Small intestine (tissue), 7 donors: ENCODE results near the gene TCF15. TPM values are rescaled to one million over a fixed set of nuclear protein-coding genes. Genes with fewer than 3 reads are reported as not detected.

Experiments used
- DNase-seq, 2 donors: peaks; one replicate each; pipeline versions ENCODE4 v3.0.0 to v3.0.0-alpha.2; 2013
- FAIRE-seq: peaks from 2 replicates; lab custom pipeline; 2012; peaks lifted over from hg19 to GRCh38; lab: Jason Lieb, UNC
- H3K27ac ChIP-seq, 3 donors: one replicate each; pipeline ENCODE4 v1.5.1; 2013; ENCODE audit warnings: low read length in 2 of 3, mild to moderate bottlenecking in 2 of 3, control low read depth in 1 of 3, inconsistent platforms in 1 of 3, low read depth in 1 of 3, moderate library complexity in 1 of 3
- H3K27me3 ChIP-seq, 3 donors: one replicate each; pipeline ENCODE4 v1.6.1; 2013; ENCODE audit warnings: low read length in 3 of 3, inconsistent platforms in 1 of 3; ENCODE audit not compliant: control insufficient read depth in 3 of 3, insufficient read depth in 3 of 3
- H3K36me3 ChIP-seq, 3 donors: one replicate each; pipeline ENCODE4 v1.6.1; 2013; ENCODE audit warnings: low read length in 3 of 3, inconsistent platforms in 1 of 3, low read depth in 1 of 3, mild to moderate bottlenecking in 1 of 3, moderate library complexity in 1 of 3; ENCODE audit not compliant: control insufficient read depth in 3 of 3, insufficient read depth in 2 of 3
- H3K4me1 ChIP-seq, 3 donors: one replicate each; pipeline ENCODE4 v1.6.1; 2013; ENCODE audit warnings: low read length in 2 of 3, inconsistent platforms in 1 of 3, low read depth in 1 of 3, mild to moderate bottlenecking in 1 of 3, moderate library complexity in 1 of 3; ENCODE audit not compliant: control insufficient read depth in 3 of 3, insufficient read depth in 2 of 3
- H3K4me3 ChIP-seq, 3 donors: one replicate each; pipeline ENCODE4 v1.5.1; 2013; ENCODE audit warnings: low read length in 3 of 3, control low read depth in 1 of 3, inconsistent platforms in 1 of 3, low read depth in 1 of 3, mild to moderate bottlenecking in 1 of 3, moderate library complexity in 1 of 3
- H3K9me3 ChIP-seq, 2 donors: one replicate each; pipeline ENCODE4 v1.6.1; 2013; ENCODE audit warnings: low read depth in 1 of 2, low read length in 1 of 2; ENCODE audit not compliant: control insufficient read depth in 2 of 2, insufficient read depth in 1 of 2
- WGBS, 3 donors: extraction: QIAGEN DNeasy Blood & Tissue Kit; methylation state at CpG; one replicate each; pipeline ENCODE4 v1.1.7; 2013; 5-methylcytosine and 5-hydroxymethylcytosine counted together
- polyA plus RNA-seq, 4 donors: library from polyadenylated mRNA; stranded (reverse) in 3 of 4; unstranded in 1 of 4; fragments of 200-250 nt in 3 of 4; fragments of 120-200 nt in 1 of 4; gene quantifications; one replicate each; pipeline versions ENCODE4 v1.2.1 to v1.2.3, GENCODE V29; 2013
- donor health status: healthy with polysubstance abuse.
- donor health status: control.
- donor health status: control.
- donor health status: Bipolar disorder and iron deficiency.
- donor health status: healthy.

Gene TCF15
- polyA plus RNA-seq, 4 donors: 0.21 to 0.37 TPM; not detected in 2

DNA sequence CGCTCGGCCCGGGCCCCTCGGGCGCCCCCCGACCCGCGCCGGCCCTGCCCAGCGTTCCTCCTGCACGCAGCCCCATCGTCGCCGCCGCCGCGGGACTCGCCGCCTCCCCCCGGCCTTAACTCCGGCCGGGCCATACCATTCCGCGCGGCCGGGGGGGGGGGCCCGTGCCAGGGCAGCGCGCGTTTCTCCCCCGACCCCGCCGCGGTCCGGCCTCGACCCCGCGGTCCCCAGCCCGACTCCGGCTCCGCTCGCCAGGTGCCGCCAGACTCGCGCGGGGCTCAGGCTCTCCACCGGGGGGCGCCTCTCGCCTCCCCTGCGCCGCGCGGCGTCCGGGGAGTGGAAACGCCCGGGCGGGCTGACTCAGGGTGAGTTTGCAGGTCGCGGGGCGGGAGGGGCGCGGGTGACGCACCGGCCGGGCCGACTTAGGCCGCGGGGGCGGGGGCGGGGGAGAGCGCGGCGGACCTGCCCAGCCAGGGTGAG, 43.0 kb upstream of the TCF15 start, which contains the start of gene SRXN1:
Gene SRXN1, minus strand, starts transcription at position 91 of the 480 bp plus-strand sequence. Its CDS starts 15 bp downstream, at position 76.
- Histone ChIP-seq H3K4me3 (peak within 1 kb of the TSS; percentile 60 to 72 (median 72)), H3K27me3 (peaks cover 0 to 13% (median 0%) of the 10 kb centered on the region in 3 donors), H3K4me1 (peaks cover 0 to 16% (median 0%) of the 10 kb centered on the region in 3 donors), H3K9me3 (no peaks in the 10 kb centered on the region), H3K36me3 (peaks cover 6 to 20% (median 6%) of the 10 kb centered on the region in 3 donors), H3K27ac (peak within 1 kb of the TSS; percentile 75 to 80 (median 79))
- WGBS, 3 donors: 1% methylated on average over 28 to 74 of the region's 74 CpGs
- DNase-seq: peak; percentile 87 to 94
- no peak for FAIRE-seq

DNA sequence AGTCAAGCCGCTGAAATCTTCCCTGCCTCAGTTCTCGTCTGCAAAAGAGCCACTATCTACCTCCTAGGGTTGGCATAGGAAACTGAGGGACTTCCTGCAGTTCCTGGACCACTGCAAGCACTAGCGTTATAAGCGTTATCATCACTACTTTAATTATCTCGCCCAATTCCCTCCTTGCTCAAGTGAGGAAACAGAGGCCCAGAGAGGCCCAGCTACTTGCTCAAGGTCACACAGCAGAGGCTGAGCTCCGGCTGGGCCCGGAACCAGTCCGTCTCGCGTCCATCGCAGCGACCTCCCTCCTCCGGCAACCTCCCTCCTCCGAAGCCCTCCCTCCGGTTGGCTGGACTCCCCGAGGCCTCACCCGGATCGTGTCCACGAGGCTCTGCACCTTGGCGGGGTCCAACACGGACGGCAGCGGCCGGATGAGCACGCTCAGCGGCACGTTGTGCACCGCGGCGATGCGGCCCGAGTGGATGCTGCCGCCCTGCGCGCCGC, 42.6 kb upstream of the TCF15 start:
- no peaks in the 10 kb centered on the region for H3K9me3 ChIP-seq
- peak overlapping the region; percentile 75 to 80 (median 79) for H3K27ac ChIP-seq
- no peak for DNase-seq
- H3K4me1 ChIP-seq: peaks cover 0 to 16% (median 0%) of the 10 kb centered on the region in 3 donors
- 2 to 3% (median 3%) methylated on average over 27 to 36 of the region's 36 CpGs for WGBS, 3 donors
- peaks cover 10 to 25% (median 10%) of the 10 kb centered on the region in 3 donors for H3K36me3 ChIP-seq
- peaks cover 0 to 11% (median 0%) of the 10 kb centered on the region in 3 donors for H3K27me3 ChIP-seq
- peak overlapping the region; percentile 60 to 72 (median 72) for H3K4me3 ChIP-seq
- FAIRE-seq: no peak

DNA sequence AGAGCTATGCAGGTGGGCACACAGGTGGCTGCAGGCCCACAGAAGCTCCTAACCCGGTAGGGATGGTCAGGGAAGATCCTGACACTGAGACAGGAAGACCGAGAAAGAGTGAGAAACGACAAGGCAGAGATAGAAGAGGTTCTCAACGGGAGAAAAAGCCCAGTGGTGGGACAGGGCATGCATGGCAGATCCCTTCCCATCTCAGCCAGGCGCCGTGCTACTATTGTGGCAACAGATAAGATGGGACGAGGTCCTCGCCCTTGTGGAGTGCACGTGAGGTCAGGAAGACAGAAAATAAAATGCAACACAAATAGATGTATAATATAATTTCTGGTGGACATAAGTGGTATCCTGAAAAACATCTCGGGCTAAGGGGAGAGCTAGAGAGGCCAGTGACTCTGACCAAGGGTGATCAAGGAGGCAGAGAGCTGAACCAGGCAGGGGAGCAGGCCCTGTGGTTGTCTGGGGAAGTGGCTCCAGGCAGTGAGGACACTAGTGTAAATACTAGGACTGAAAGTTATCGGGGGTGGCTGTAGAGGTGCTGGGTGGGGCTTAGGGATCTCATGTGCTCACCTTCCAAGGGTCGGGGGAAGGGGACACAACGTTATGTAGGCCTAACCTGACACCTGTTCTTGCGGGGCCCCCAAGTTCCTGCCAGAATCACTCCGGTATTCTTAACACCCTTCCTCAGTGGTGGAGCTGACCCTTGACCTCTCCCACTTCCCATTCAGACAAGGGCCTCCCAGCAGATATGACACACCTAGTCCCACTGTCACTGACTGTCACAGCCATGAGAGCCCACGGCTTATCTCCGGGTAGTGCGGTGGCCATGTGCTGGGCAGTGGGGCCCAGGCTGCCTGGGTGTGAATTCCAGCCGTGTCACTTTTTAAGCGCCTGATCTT, 41.9 kb upstream of the TCF15 start:
- Histone ChIP-seq H3K27me3 (peaks cover 0 to 7% (median 0%) of the 10 kb centered on the region in 3 donors), H3K9me3 (no peaks in the 10 kb centered on the region), H3K4me3 (peak overlapping the region; percentile 60 to 72 (median 72)), H3K36me3 (peaks cover 10 to 30% (median 16%) of the 10 kb centered on the region in 3 donors), H3K4me1 (peaks cover 0 to 16% (median 0%) of the 10 kb centered on the region in 3 donors), H3K27ac (peak overlapping the region; percentile 75 to 80 (median 79))
- DNase-seq (peak; percentile 59 to 75), FAIRE-seq (no peak)
- WGBS, 3 donors: 30 to 53% (median 41%) methylated on average over 19 to 20 of the region's 20 CpGs

DNA sequence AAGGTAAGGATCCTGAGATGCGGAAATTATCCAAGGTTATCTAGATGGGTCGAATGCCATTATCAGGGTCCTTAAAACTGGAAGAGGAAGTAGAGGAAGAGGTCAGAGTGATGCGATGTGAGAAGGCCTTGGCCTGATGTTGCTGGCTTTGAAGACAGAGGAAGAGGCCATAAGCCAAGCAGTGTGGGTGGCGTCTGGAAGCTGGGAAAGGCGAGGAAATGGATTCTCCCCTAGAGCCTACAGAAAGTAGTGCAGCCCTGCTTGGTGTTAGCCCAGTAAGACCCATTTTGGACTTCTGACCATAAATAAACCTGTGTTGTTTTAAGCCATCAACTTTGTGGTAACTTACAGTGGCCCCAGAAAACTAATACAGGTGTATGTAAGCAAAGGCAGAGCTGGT, 40.8 kb upstream of the TCF15 start:
- WGBS, 3 donors: 75 to 81% (median 80%) methylated on average over 5 of the region's 5 CpGs
- peaks cover 0 to 16% (median 0%) of the 10 kb centered on the region in 3 donors for H3K4me1 ChIP-seq
- FAIRE-seq (no peak), DNase-seq (no peak)
- H3K36me3 ChIP-seq: peaks cover 10 to 32% (median 16%) of the 10 kb centered on the region in 3 donors
- H3K9me3 ChIP-seq: no peaks in the 10 kb centered on the region
- H3K27me3 ChIP-seq: no peaks in the 10 kb centered on the region
- no peak overlapping the region for H3K4me3 ChIP-seq
- no peak overlapping the region for H3K27ac ChIP-seq

DNA sequence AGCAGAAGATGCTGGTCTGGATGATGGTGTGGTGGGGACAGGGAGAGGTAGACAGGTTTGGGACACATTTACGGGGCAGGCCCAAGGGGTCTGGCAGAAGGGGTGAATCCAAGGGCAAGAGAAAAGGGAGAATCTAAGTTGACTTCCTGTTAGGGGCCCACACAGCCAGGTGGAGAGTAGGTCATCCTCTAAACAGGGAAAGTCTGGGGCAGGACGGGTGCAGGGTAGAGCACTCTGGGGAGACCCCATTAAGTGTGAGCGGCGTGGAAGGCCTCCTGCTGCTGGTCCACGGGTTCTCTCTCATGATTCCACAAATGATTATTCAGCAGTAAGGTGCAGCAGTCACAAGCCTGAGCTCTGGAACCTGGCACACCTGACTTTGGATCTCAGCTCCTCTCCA, 40.2 kb upstream of the TCF15 start:
- Histone ChIP-seq H3K27ac (no peak overlapping the region), H3K4me1 (peaks cover 0 to 16% (median 0%) of the 10 kb centered on the region in 3 donors), H3K36me3 (peaks cover 10 to 32% (median 16%) of the 10 kb centered on the region in 3 donors), H3K27me3 (no peaks in the 10 kb centered on the region), H3K4me3 (no peak overlapping the region), H3K9me3 (no peaks in the 10 kb centered on the region)
- FAIRE-seq (no peak), DNase-seq (no peak)
- 94 to 97% (median 94%) methylated on average over 5 of the region's 5 CpGs for WGBS, 3 donors

GRCh38 chr20:647479-648019, 37.4 kb upstream of the TCF15 start:
- DNase-seq (no peak), FAIRE-seq (no peak)
- Histone ChIP-seq H3K4me1 (peaks cover 0 to 10% (median 1%) of the 10 kb centered on the region in 3 donors), H3K9me3 (no peaks in the 10 kb centered on the region), H3K27ac (no peak overlapping the region), H3K27me3 (peaks cover 0 to 3% (median 0%) of the 10 kb centered on the region in 3 donors), H3K4me3 (no peak overlapping the region), H3K36me3 (peaks cover 10 to 32% (median 16%) of the 10 kb centered on the region in 3 donors)
- WGBS, 3 donors: 91 to 95% (median 92%) methylated on average over 2 of the region's 2 CpGs

- DNase-seq (no peak), FAIRE-seq (no peak)
- no peaks in the 10 kb centered on the region for H3K9me3 ChIP-seq
- peaks cover 0 to 3% (median 3%) of the 10 kb centered on the region in 3 donors for H3K4me1 ChIP-seq
- H3K36me3 ChIP-seq: peaks cover 10 to 32% (median 16%) of the 10 kb centered on the region in 3 donors
- no peak overlapping the region for H3K27ac ChIP-seq
- peaks cover 0 to 3% (median 0%) of the 10 kb centered on the region in 3 donors for H3K27me3 ChIP-seq
- no peak overlapping the region for H3K4me3 ChIP-seq
- WGBS, 3 donors: 91 to 97% (median 93%) methylated on average over 2 of the region's 2 CpGs
These were observed 36.7 kb upstream of the TCF15 start for GRCh38 chr20:646868-647233.
